ENCODE results near the gene SHISAL2A. TPM values are rescaled to one million over a fixed set of nuclear protein-coding genes. Genes with fewer than 3 reads are reported as not detected.
A peak's percentile ranks its signal among the peaks of the same experiment; 100 is the strongest.

Gene SHISAL2A
- total and polyA plus RNA-seq, 2 of the 13 experiments (the other 11 are each of a cell fraction or from before 2014, with no cell fraction given), result not detected

GRCh38 chr1:52702886-52703787, 70.2 kb downstream of the SHISAL2A start (continued):
- TF ChIP-seq POGK (CRISPR knock-in tag; conservative IDR thresholded peaks at IDR 0.05) (peak; percentile 90), ZNF276 (CRISPR knock-in tag; IDR thresholded peaks at IDR 0.05; ENCODE audit: low read depth) (peak; percentile 94; the same call in 1 of the 2 replicates), GATAD2A (CRISPR knock-in tag; IDR thresholded peaks at IDR 0.05) (peak; percentile 70), HNF1B (CRISPR knock-in tag; IDR thresholded peaks at IDR 0.05) (peak; percentile 97), NCOR1 (IDR thresholded peaks at IDR 0.05; ENCODE audit: borderline replicate concordance, low read length) (no peak; the same call in 1 of the 2 replicates), ELF3 (CRISPR knock-in tag; IDR thresholded peaks at IDR 0.05) (peak; percentile 75; the same call in 1 of the 2 replicates), ZNF263 (CRISPR knock-in tag; IDR thresholded peaks at IDR 0.05) (no peak; the same call in 1 of the 2 replicates), RARG (CRISPR knock-in tag; IDR thresholded peaks at IDR 0.05; ENCODE audit: low read depth) (no peak), ERF (CRISPR knock-in tag; IDR thresholded peaks at IDR 0.05) (peak; percentile 74), ZNF382 (CRISPR knock-in tag; IDR thresholded peaks at IDR 0.05; ENCODE audit: borderline replicate concordance) (no peak), CREB3 (CRISPR knock-in tag; IDR thresholded peaks at IDR 0.05) (no peak), ZC3H13 (CRISPR knock-in tag; IDR thresholded peaks at IDR 0.05) (no peak), ATM (IDR thresholded peaks at IDR 0.05; ENCODE audit: borderline replicate concordance) (no peak), ZMYM2 (CRISPR knock-in tag; IDR thresholded peaks at IDR 0.05) (peak; percentile 82), FOXP1 (IDR thresholded peaks at IDR 0.05) (no peak), FOXP1 (CRISPR knock-in tag; IDR thresholded peaks at IDR 0.05) (no peak), ZNF724P (CRISPR knock-in tag; IDR thresholded peaks at IDR 0.05; ENCODE audit: borderline replicate concordance) (no peak), MAZ (IDR thresholded peaks at IDR 0.05; ENCODE audit: borderline replicate concordance, low read depth, low read length) (no peak), MAZ (CRISPR knock-in tag; IDR thresholded peaks at IDR 0.05; ENCODE audit: low read depth) (peak; percentile 75), ZNF740 (CRISPR knock-in tag; IDR thresholded peaks at IDR 0.05) (no peak), GTF3A (CRISPR knock-in tag; conservative IDR thresholded peaks at IDR 0.05) (no peak), PHF20 (CRISPR knock-in tag; IDR thresholded peaks at IDR 0.05) (peak; percentile 78), RBAK (CRISPR knock-in tag; IDR thresholded peaks at IDR 0.05) (no peak), ZSCAN29 (CRISPR knock-in tag; conservative IDR thresholded peaks at IDR 0.05) (peak; percentile 100), ZNF101 (CRISPR knock-in tag; IDR thresholded peaks at IDR 0.05; ENCODE audit: borderline replicate concordance, low read depth) (no peak)

All from HepG2 (cell line).